ENCODE results near the gene ANKHD1. TPM values are rescaled to one million over a fixed set of nuclear protein-coding genes. Genes with fewer than 3 reads are reported as not detected.

Gene ANKHD1
- total RNA-seq, 1 experiment from 2014 or later, result 109 TPM

GRCh38 chr5:140588311-140589070 is 186.9 kb downstream of the ANKHD1 start:
- H3F3A ChIP-seq (ENCODE audit: insufficient read depth, low read depth), result no peaks in the 10 kb centered on the region
- no peak overlapping the region for H3K27ac ChIP-seq
- H3K27me3 ChIP-seq (ENCODE audit: insufficient read depth, low read depth), result no peaks in the 10 kb centered on the region
- no peaks in the 10 kb centered on the region for H3K79me2 ChIP-seq (ENCODE audit: low read depth)
- POLR2A ChIA-PET (ENCODE audit: unreplicated experiment), result interaction anchor here (0.6 kb wide), 1 partner anchor 51 kb away, joined by 7 read pairs; the partner anchor contains the start of gene TMCO6
- no peak for DNase-seq
- no peak overlapping the region for H3K4me3 ChIP-seq
- no peak overlapping the region for H2AFZ ChIP-seq
- no peak overlapping the region for H3K4me2 ChIP-seq
- intact Hi-C loops (cut with micrococcal nuclease; ENCODE audit: unreplicated experiment), result no loop called here
- BruUV-seq (replicated peaks), result no TSS peak
- H3K9me3 ChIP-seq (ENCODE audit: insufficient read depth, low read depth), result no peaks in the 10 kb centered on the region
- H4K20me1 ChIP-seq (ENCODE audit: insufficient read depth), result no peaks in the 10 kb centered on the region
- no peaks in the 10 kb centered on the region for H3K36me3 ChIP-seq (ENCODE audit: low read depth)
- TF ChIP-seq EZH2 (IDR thresholded peaks at IDR 0.05; ENCODE audit: low read depth) (no peak), CTCF (conservative IDR thresholded peaks at IDR 0.05) (no peak)
- 0 out of 2 replicates have a peak, but pooled peaks cover 3% of the 10 kb centered on the region for H3K9me2 ChIP-seq (ENCODE audit: insufficient read depth)
- CTCF ChIA-PET, result interaction anchor here (1.2 kb wide), 1 partner anchor 832 kb away, joined by 4 read pairs; the partner anchor contains the start of gene PCDHGA11
- no peaks in the 10 kb centered on the region for H3K4me1 ChIP-seq (replicated peaks; ENCODE audit: insufficient read depth)

Small RNA genes within 50 kb of the gene (microRNA-seq; reads per million reads assigned to microRNA genes)
- gene MIR6831 (ENCODE audit: borderline number of aligned reads, borderline replicate concordance), result not detected

Other genes starting within 250 kb of the ANKHD1 start
- 27.2 and 29.8 TPM in 2 replicates for gene CYSTM1, start 226.6 kb upstream of the ANKHD1 start, total RNA-seq (2021)
- 62.7 and 69.1 TPM in 2 replicates for gene PFDN1, start 98.7 kb upstream of the ANKHD1 start, total RNA-seq (2021)
- gene HBEGF, start 55.2 kb upstream of the ANKHD1 start, total RNA-seq (2021), result 8.5 and 9.0 TPM in 2 replicates
- 0.20 and 0.53 TPM in 2 replicates for gene SLC4A9, start 41.6 kb upstream of the ANKHD1 start, total RNA-seq (2021)
- 4.8 and 5.6 TPM in 2 replicates for gene EIF4EBP3, start 145.8 kb downstream of the ANKHD1 start, total RNA-seq (2021)
- 30.5 and 36.1 TPM in 2 replicates for gene SRA1, start 155.6 kb downstream of the ANKHD1 start, total RNA-seq (2021)
- gene APBB3, start 162.8 kb downstream of the ANKHD1 start, total RNA-seq (2021), result 23.4 and 26.0 TPM in 2 replicates
- 44.2 and 66.2 TPM in 2 replicates for gene SLC35A4, start 163.0 kb downstream of the ANKHD1 start, total RNA-seq (2021)
- 0.35 and 0.81 TPM in 2 replicates for gene CD14, start 231.3 kb downstream of the ANKHD1 start, total RNA-seq (2021)
- 12.1 and 25.2 TPM in 2 replicates for gene TMCO6, start 237.6 kb downstream of the ANKHD1 start, total RNA-seq (2021)
- 69.7 and 72.7 TPM in 2 replicates for gene NDUFA2, start 245.8 kb downstream of the ANKHD1 start, total RNA-seq (2021)
- gene IK, start 246.0 kb downstream of the ANKHD1 start, total RNA-seq (2021), result 74.2 and 86.7 TPM in 2 replicates